Prostate gland (tissue), 2 donors: ENCODE results near the gene PHYHIPL. TPM values are rescaled to one million over a fixed set of nuclear protein-coding genes. Genes with fewer than 3 reads are reported as not detected.
A peak's percentile ranks its signal among the peaks of the same experiment; 100 is the strongest.

Source experiments
- DNase-seq: peaks from one replicate; pipeline ENCODE4 v3.0.0-alpha.2; 2019; ENCODE audit warnings: low spot score
- H3K27ac ChIP-seq, 2 donors: fragments of 200-600 bp; sonication (generic); 2 replicates each; pipeline ENCODE4 v1.5.1; 2017 to 2019
- H3K27me3 ChIP-seq: fragments of 200-600 bp; sonication (generic); replicated peaks from 2 replicates; pipeline ENCODE4 v1.5.1; 2019; ENCODE audit not compliant: insufficient read depth
- H3K36me3 ChIP-seq, 2 donors: fragments of 200-600 bp; sonication (generic); 1 replicate in 1 of 2; 2 replicates in 1 of 2; pipeline versions ENCODE4 v1.5.1 to v1.8.1; 2017 to 2019
- H3K4me1 ChIP-seq: fragments of 200-600 bp; sonication (generic); replicated peaks from 2 replicates; pipeline ENCODE4 v1.5.1; 2019
- H3K4me3 ChIP-seq, 2 donors: fragments of 200-600 bp; sonication (generic); 2 replicates each; pipeline ENCODE4 v1.5.1; 2017 to 2019
- H3K9me3 ChIP-seq: fragments of 200-600 bp; sonication (generic); 2 replicates; pipeline ENCODE4 v1.5.1; 2017
- POLR2A ChIP-seq: fragments of 450-650 bp; IDR thresholded peaks from one replicate; pipeline ENCODE4 v1.6.1; 2016; ENCODE audit warnings: antibody characterized with exemption, mild to moderate bottlenecking
- POLR2AphosphoS5 ChIP-seq: sonication (generic); formaldehyde crosslinking; IDR thresholded peaks from one replicate; pipeline ENCODE4 v1.6.1; 2017; ENCODE audit warnings: antibody characterized with exemption
- WGBS: methylation state at CpG from one replicate; pipeline ENCODE4 v1.1.5; 2018; 5-methylcytosine and 5-hydroxymethylcytosine counted together
- intact Hi-C: fragments of 100-400 bp; cut with DNase I; formaldehyde crosslinking; loops from one replicate; pipeline ENCODE4 v1.14.2; 2022
- total RNA-seq, 2 donors: library from RNA; depleted of rRNA; stranded (reverse); fragments of >200 nt; gene quantifications; one replicate each; pipeline ENCODE4 v1.1.0, GENCODE V29; 2016
- TF ChIP-seq, protein P1 (sequence below), 4 experiments: fragments of 200-600 bp in 2 of 4; fragments of 450-650 bp in 2 of 4; sonication (generic) in 2 of 4; IDR thresholded peaks; 1 replicate in 3 of 4; 2 replicates in 1 of 4; pipeline ENCODE4 v1.5.1; 2016 to 2019; ENCODE audit warnings: antibody characterized with exemption in 4 of 4, mild to moderate bottlenecking in 2 of 4, moderate library complexity in 2 of 4

Gene PHYHIPL
- total RNA-seq, 2 donors from 2014 or later, result 7.0 to 32.1 TPM

DNA sequence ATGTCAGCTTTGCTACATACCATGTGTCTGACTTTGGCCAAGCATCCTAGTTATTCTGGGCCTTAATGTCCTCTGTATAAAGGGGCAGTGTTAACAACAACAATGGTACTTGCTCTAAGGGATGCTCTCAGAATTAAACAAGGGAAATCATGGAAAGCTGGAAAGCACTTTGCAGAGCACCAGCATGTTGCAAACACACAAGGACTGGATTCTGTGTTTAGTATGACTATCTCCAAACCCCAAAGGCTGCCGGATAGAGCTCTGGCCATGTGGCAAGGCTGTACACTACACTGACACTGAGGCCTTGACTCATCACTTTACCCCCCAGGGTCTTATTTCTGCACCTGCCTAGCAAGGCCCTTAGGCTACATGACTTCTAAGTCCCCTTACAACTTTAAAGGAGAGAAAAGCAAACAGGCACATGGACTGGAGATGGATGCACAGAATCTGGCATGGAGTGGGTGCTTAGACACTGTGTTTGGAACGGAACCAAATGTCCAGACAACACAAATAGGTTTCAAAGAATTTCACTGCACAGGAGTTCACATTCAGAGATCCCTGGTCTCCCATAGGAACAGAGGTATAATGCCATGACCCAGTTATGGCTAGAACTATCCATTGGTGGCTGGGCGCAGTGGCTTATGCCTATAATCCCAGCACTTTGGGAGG, 111.3 kb downstream of the PHYHIPL start:
- H3K4me1 ChIP-seq, result peaks cover 18% of the 10 kb centered on the region
- intact Hi-C loops, result no loop called here
- WGBS, result 84% methylated on average over 3 of the region's 3 CpGs
- peak overlapping the region in 1 of 2 donors; percentile 74 for H3K27ac ChIP-seq
- no peak overlapping the region for H3K4me3 ChIP-seq
- DNase-seq, result no peak
- H3K36me3 ChIP-seq, result no peaks in the 10 kb centered on the region
- TF ChIP-seq POLR2AphosphoS5 (no peak), POLR2A (no peak)
- TF ChIP-seq, protein P1, sequence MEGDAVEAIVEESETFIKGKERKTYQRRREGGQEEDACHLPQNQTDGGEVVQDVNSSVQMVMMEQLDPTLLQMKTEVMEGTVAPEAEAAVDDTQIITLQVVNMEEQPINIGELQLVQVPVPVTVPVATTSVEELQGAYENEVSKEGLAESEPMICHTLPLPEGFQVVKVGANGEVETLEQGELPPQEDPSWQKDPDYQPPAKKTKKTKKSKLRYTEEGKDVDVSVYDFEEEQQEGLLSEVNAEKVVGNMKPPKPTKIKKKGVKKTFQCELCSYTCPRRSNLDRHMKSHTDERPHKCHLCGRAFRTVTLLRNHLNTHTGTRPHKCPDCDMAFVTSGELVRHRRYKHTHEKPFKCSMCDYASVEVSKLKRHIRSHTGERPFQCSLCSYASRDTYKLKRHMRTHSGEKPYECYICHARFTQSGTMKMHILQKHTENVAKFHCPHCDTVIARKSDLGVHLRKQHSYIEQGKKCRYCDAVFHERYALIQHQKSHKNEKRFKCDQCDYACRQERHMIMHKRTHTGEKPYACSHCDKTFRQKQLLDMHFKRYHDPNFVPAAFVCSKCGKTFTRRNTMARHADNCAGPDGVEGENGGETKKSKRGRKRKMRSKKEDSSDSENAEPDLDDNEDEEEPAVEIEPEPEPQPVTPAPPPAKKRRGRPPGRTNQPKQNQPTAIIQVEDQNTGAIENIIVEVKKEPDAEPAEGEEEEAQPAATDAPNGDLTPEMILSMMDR (IDR thresholded peaks at IDR 0.05), result no peak
- H3K9me3 ChIP-seq, result no peaks in the 10 kb centered on the region
- no peaks in the 10 kb centered on the region for H3K27me3 ChIP-seq

DNA sequence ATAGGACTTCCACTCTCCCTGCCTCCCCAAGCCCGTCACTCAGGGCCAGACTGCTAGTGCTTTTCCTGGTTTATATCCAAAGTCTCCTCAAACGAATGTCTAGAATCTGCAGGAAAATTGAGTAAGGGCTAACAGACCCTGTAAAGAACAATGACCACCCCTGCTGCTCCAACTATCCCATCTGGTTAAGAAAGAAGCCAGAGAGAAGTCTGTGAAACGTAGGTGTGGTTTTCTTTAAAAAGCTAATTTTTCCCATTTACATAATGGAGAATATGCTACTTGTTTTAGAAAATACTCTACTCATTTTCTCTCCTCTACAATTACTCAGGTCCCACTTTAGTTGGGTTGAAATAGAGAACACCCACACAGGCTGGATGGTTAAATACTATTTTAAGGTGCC, 113.4 kb downstream of the PHYHIPL start:
- DNase-seq, result no peak
- no peak overlapping the region for H3K4me3 ChIP-seq
- TF ChIP-seq, protein P1 (IDR thresholded peaks at IDR 0.05), result no peak
- H3K9me3 ChIP-seq, result no peaks in the 10 kb centered on the region
- H3K36me3 ChIP-seq, result no peaks in the 10 kb centered on the region
- H3K4me1 ChIP-seq, result peaks cover 12% of the 10 kb centered on the region
- H3K27ac ChIP-seq, result peak overlapping the region in 1 of 2 donors; percentile 56
- intact Hi-C loops, result no loop called here
- no peaks in the 10 kb centered on the region for H3K27me3 ChIP-seq
- WGBS, result 95% methylated on average over 3 of the region's 3 CpGs

DNA sequence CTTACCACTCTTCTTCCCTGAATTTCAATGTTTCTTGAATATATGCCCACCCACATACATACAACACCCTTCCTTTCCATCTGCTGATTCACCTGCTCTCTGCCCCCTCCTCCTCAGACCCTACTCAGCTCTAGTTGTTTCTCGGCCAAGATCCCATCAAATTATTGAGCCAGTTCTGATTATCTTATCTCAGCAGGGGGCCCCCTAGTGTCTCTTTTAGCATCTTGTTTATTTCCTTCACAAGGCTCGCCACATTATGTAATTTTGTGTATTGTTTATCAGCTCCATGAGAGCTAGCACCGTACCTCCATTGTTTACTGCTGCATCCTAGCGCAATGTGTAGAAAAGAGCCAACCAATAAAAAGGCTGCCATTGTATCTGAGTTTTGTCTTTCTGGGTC, 114.0 kb downstream of the PHYHIPL start:
- H3K27me3 ChIP-seq, result no peaks in the 10 kb centered on the region
- H3K4me3 ChIP-seq, result no peak overlapping the region
- no peaks in the 10 kb centered on the region for H3K9me3 ChIP-seq
- H3K4me1 ChIP-seq, result peaks cover 14% of the 10 kb centered on the region
- WGBS, result 91% methylated on average over 4 of the region's 4 CpGs
- intact Hi-C loops, result no loop called here
- H3K36me3 ChIP-seq, result no peaks in the 10 kb centered on the region
- TF ChIP-seq POLR2A, result no peak
- no peak for TF ChIP-seq POLR2AphosphoS5
- TF ChIP-seq, protein P1 (IDR thresholded peaks at IDR 0.05), result no peak
- DNase-seq, result no peak
- peak overlapping the region in 1 of 2 donors; percentile 56 for H3K27ac ChIP-seq

Other genes starting within 250 kb of the PHYHIPL start
- 10 to 100 TPM; 56.7 to 66.7 TPM for gene FAM13C, start 185.9 kb downstream of the PHYHIPL start, total RNA-seq